ENCODE results near the gene CD2AP. TPM values are rescaled to one million over a fixed set of nuclear protein-coding genes. Genes with fewer than 3 reads are reported as not detected.

CD2AP gene
- total RNA-seq, 1 experiment from 2014 or later: 43.8 TPM

DNA sequence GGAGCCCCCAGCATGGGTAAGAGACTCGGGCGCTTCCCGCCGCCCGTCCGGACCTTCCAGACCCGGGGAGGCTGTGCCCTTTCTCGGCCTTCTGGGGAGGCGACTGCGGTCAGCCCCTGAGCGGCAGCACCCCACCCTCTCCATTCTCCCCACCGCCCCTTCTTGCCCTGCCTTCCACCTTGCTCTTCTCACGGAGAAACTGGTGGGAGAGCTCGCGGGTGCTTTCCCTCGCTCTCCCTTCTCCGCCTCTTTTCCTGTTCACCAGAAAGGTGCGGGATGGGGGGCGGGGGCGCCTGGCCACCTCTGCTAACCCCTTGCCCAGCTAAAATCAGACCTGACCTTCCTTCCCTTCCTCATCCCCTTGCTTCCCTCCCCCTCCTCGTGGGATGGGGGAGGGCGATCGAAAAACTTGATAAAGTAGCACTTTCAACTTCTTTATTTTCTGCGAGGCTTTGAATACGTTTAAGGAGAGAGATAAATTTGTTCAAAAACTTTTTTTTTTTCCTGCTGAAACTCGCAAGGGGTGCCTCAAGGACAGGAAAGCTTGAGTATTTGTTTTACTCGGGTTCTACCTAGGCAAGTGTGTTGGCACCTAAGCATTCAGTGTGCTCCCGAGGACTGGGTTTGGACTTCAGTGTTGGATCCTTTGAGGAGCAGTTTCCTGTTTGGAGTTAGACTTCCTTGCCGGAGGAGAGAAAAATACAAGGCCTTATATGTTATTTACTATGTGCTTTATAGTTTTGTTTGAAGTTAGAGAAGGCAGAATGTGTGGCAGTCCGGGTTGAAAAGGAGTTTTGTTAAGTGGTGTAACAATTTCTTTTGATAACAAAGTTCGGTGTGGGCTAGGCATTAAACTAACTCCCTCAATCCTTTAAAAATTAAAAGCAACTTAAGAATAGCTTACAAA is 897 bp downstream of the CD2AP start:
- intact Hi-C loops (cut with micrococcal nuclease): no loop called here
- RAD21 ChIA-PET (ENCODE audit: low non-redundant PET in 1 of 2, low total read pairs in 2 of 2, uncharacterized antibody in 2 of 2, unreplicated experiment in 2 of 2): no interaction called here
- H2AFZ ChIP-seq (ENCODE audit: low read depth, low read length, poor library complexity, severe bottlenecking): no peak overlapping the region

More for the DNA sequence above, 897 bp downstream of the CD2AP start:
- peak; percentile 39 for ATAC-seq
- TF ChIP-seq EGR1 (IDR thresholded peaks at IDR 0.05; ENCODE audit: low read depth): no peak
- no peak for TF ChIP-seq ZNF274 (IDR thresholded peaks at IDR 0.05; ENCODE audit: low read depth, low read length)
- TF ChIP-seq FOSL1 (IDR thresholded peaks at IDR 0.05; ENCODE audit: low read depth): no peak
- TF ChIP-seq EZH2phosphoT487 (IDR thresholded peaks at IDR 0.05; ENCODE audit: borderline replicate concordance): no peak
- TF ChIP-seq YY1 (IDR thresholded peaks at IDR 0.05; ENCODE audit: extremely low read depth, insufficient replicate concordance, low read depth, low read length): no peak
- no peak; the same call in 1 of the 2 replicates for TF ChIP-seq SIN3A (IDR thresholded peaks at IDR 0.05; ENCODE audit: low read depth)
- TF ChIP-seq POLR2AphosphoS5 (IDR thresholded peaks at IDR 0.05; ENCODE audit: low read depth, low read length): no peak
- no peak for TF ChIP-seq ELF1 (IDR thresholded peaks at IDR 0.05; ENCODE audit: borderline replicate concordance, low read depth)
- TF ChIP-seq, protein P1, sequence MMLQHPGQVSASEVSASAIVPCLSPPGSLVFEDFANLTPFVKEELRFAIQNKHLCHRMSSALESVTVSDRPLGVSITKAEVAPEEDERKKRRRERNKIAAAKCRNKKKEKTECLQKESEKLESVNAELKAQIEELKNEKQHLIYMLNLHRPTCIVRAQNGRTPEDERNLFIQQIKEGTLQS (IDR thresholded peaks at IDR 0.05): no peak
- TF ChIP-seq SRF (IDR thresholded peaks at IDR 0.05; ENCODE audit: low read depth): no peak
- TF ChIP-seq JUND (IDR thresholded peaks at IDR 0.05): no peak
- TF ChIP-seq, protein P2, sequence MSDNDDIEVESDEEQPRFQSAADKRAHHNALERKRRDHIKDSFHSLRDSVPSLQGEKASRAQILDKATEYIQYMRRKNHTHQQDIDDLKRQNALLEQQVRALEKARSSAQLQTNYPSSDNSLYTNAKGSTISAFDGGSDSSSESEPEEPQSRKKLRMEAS (IDR thresholded peaks at IDR 0.05): no peak
- no peak for TF ChIP-seq RAD21 (IDR thresholded peaks at IDR 0.05; ENCODE audit: low read depth)
- no peak for TF ChIP-seq TCF7L2 (IDR thresholded peaks at IDR 0.05; ENCODE audit: borderline replicate concordance, extremely low read depth, insufficient read depth, insufficient read length)
- TF ChIP-seq POLR2A (IDR thresholded peaks at IDR 0.05; ENCODE audit: borderline replicate concordance, extremely low read depth, insufficient read depth, insufficient read length): no peak
- TF ChIP-seq, protein P3, sequence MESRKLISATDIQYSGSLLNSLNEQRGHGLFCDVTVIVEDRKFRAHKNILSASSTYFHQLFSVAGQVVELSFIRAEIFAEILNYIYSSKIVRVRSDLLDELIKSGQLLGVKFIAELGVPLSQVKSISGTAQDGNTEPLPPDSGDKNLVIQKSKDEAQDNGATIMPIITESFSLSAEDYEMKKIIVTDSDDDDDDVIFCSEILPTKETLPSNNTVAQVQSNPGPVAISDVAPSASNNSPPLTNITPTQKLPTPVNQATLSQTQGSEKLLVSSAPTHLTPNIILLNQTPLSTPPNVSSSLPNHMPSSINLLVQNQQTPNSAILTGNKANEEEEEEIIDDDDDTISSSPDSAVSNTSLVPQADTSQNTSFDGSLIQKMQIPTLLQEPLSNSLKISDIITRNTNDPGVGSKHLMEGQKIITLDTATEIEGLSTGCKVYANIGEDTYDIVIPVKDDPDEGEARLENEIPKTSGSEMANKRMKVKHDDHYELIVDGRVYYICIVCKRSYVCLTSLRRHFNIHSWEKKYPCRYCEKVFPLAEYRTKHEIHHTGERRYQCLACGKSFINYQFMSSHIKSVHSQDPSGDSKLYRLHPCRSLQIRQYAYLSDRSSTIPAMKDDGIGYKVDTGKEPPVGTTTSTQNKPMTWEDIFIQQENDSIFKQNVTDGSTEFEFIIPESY (IDR thresholded peaks at IDR 0.05; ENCODE audit: extremely low read depth, insufficient replicate concordance, low read length): no peak
- H3K36me3 ChIP-seq (ENCODE audit: control insufficient read depth in 1 of 2, insufficient read depth in 2 of 2, low read length in 2 of 2): no peaks in the 10 kb centered on the region
- TSS peak; percentile 43 for BruUV-seq (replicated peaks)
- H3K9me2 ChIP-seq (ENCODE audit: insufficient read depth): no peaks in the 10 kb centered on the region
- no peaks in the 10 kb centered on the region for H3K9me3 ChIP-seq (ENCODE audit: control insufficient read depth in 1 of 2, insufficient read depth in 1 of 2, low read depth in 1 of 2, low read length in 2 of 2)
- peak overlapping the region; percentile 89 for H3K27ac ChIP-seq (ENCODE audit: low read depth, low read length)
- peaks cover 10% of the 10 kb centered on the region; the same call in 1 of the 2 replicates for H4K20me1 ChIP-seq (ENCODE audit: insufficient read depth)
- no peak for DNase-seq (ENCODE audit: low read depth, low spot score)
- H3K9ac ChIP-seq (ENCODE audit: low read length): peak overlapping the region; percentile 80
- H3K79me2 ChIP-seq (ENCODE audit: insufficient read depth, low read length): peaks cover 56% of the 10 kb centered on the region
- peak overlapping the region; percentile 88 for H3K4me2 ChIP-seq (ENCODE audit: low read length)
- ChIA-PET POLR2A (interaction anchor here (1.3 to 1.9 kb wide), 5 partner anchors 9 to 443 kb away, joined by 4 to 7 read pairs (median 4); no protein-coding TSS in a partner anchor), CTCF (interaction anchor here (1.0 to 1.5 kb wide), 4 partner anchors 45 to 152 kb away, joined by 3 to 4 read pairs (median 3); no protein-coding TSS in a partner anchor)
- peak overlapping the region; percentile 81 to 86 for H3K4me3 ChIP-seq (replicated peaks in 1 of 2; ENCODE audit: low read depth in 1 of 2, low read length in 2 of 2)
- H3K4me1 ChIP-seq (ENCODE audit: control insufficient read depth in 1 of 2, insufficient read depth in 2 of 2, low read length in 2 of 2): peaks cover 20 to 32% of the 10 kb centered on the region in 2 experiments
- no peaks in the 10 kb centered on the region for H3K27me3 ChIP-seq (ENCODE audit: insufficient read depth, low read length)
